PC-3 (cell line): ENCODE data around the gene ASMTL.

Experiments
- EZH2 ChIP-seq: fragments of 300-600 bp; sonication (generic); IDR thresholded peaks from one replicate; pipeline ENCODE4 v1.6.1; 2017; ENCODE audit warnings: antibody characterized with exemption, mild to moderate bottlenecking, low read length; ENCODE audit not compliant: unreplicated experiment
- EZH2phosphoT487 ChIP-seq: fragments of 300-600 bp; sonication (generic); IDR thresholded peaks from 2 replicates; pipeline ENCODE4 v1.6.1; 2018; ENCODE audit warnings: mild to moderate bottlenecking, antibody characterized with exemption, low read length, borderline replicate concordance
- TF ChIP-seq, protein P1 (sequence below): fragments of 300-600 bp; sonication (generic); conservative IDR thresholded peaks from 2 replicates; pipeline ENCODE4 v1.5.1; 2017; ENCODE audit warnings: antibody characterized with exemption, low read depth, mild to moderate bottlenecking, low read length

DNA sequence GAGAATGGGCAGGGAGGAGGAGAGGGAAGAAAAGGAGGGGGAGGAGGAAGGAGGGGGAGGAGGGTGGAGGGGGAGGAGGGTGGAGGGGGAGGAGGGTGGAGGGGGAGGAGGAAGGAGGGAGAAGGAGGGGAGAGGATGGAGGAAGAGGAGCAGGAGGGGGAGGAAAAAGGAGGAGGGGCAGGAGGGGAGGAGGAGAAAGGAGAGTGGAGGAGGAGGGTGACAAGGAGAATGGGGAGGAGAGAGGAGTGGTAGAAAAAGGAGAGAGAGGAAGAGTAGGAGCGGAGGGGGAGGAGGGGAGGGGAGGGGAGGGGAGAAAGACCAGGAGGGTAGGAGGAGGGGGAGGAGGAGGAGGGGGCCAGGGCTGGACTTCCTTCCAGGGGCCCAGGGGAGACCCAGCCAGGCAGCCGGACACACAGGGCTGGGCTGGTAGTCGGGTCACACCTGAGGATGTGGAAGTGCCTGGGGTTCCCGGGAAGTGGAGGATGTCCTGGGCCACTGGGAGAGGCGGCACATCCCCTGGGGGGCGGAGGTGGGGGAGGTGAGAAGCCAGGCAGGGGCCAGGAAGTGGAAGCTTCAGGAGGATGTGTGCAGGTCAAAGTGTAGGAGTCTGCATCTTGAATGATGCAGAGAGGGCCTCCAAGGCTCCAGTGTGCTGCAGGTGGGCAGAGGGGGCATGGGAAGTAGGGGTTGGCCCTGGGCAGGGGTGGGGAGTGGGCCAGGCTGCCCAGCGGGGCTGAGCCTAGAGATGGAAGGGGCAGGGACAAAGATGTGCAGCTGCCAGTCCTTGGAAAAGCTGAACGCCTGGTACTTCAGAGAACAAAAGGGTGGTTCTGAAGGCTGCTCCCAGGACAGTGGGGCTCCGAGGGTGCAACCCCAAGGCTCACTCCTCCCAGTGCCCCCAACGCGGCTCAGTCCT is 97.3 kb downstream of the ASMTL start:
- TF ChIP-seq, protein P1, sequence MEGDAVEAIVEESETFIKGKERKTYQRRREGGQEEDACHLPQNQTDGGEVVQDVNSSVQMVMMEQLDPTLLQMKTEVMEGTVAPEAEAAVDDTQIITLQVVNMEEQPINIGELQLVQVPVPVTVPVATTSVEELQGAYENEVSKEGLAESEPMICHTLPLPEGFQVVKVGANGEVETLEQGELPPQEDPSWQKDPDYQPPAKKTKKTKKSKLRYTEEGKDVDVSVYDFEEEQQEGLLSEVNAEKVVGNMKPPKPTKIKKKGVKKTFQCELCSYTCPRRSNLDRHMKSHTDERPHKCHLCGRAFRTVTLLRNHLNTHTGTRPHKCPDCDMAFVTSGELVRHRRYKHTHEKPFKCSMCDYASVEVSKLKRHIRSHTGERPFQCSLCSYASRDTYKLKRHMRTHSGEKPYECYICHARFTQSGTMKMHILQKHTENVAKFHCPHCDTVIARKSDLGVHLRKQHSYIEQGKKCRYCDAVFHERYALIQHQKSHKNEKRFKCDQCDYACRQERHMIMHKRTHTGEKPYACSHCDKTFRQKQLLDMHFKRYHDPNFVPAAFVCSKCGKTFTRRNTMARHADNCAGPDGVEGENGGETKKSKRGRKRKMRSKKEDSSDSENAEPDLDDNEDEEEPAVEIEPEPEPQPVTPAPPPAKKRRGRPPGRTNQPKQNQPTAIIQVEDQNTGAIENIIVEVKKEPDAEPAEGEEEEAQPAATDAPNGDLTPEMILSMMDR = no peak
- no peak for TF ChIP-seq EZH2
- TF ChIP-seq EZH2phosphoT487 = no peak
